BJ (cell line): ENCODE data around the gene GNL1. TPM values are rescaled to one million over a fixed set of nuclear protein-coding genes. Genes with fewer than 3 reads are reported as not detected.

Source experiments
- CTCF ChIA-PET: fragments of 350-600 bp; formaldehyde crosslinking; extraction: SDS; loops from one replicate; lab custom pipeline; 2021; ENCODE audit warnings: antibody characterized with exemption, inconsistent platforms; lab: Yijun Ruan, JAX
- POLR2A ChIA-PET: fragments of 300-600 bp; sonication (Branson Sonifier 250); formaldehyde crosslinking; extraction: SDS; loops from one replicate; lab custom pipeline; 2021; ENCODE audit warnings: antibody characterized with exemption; lab: Charles Lee
- DNase-seq: peaks from one replicate; pipeline ENCODE4 v3.0.0-alpha.2; 2011; ENCODE audit warnings: low read depth
- H3K27me3 ChIP-seq: 2 replicates; pipeline ENCODE4 v1.6.0; 2011; ENCODE audit warnings: low read length; ENCODE audit not compliant: control insufficient read depth, insufficient read depth
- H3K36me3 ChIP-seq: 2 replicates; pipeline ENCODE4 v1.5.1; 2011; ENCODE audit warnings: low read length; ENCODE audit not compliant: control insufficient read depth, insufficient read depth
- H3K4me3 ChIP-seq: 2 replicates; pipeline ENCODE4 v1.5.1; 2011; ENCODE audit warnings: low read depth, mild to moderate bottlenecking, control low read depth, low read length
- polyA plus RNA-seq: library from polyadenylated mRNA; depleted of rRNA; stranded (reverse); fragments of >200 nt; gene quantifications from 2 replicates; pipeline ENCODE4 v1.2.3, GENCODE V29; 2011
- TF ChIP-seq, protein P1 (sequence below): IDR thresholded peaks from 2 replicates; pipeline ENCODE4 v1.5.1; 2011; ENCODE audit warnings: low read depth, mild to moderate bottlenecking, control low read depth, inconsistent platforms, low read length, moderate library complexity; ENCODE audit not compliant: insufficient read depth

Gene GNL1
- polyA plus RNA-seq, 1 experiment, result 47.6 TPM

DNA sequence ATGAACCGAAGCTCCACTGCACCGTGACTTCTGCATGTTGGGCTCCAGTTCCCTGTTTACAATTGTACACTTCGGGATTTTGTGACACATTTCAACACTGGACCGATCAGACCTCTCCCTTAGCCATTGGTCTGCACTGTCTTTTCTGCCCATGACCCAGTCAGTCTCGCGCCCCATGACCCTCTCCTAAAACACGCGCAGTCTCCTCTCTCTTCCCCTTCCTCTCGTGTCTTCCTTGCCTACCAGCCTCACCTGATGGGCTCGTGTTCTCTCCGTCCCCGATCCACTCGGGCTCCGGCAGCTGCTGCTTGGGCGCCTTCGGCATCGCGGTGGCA is 14.4 kb upstream of the GNL1 start:
- TF ChIP-seq, protein P1, sequence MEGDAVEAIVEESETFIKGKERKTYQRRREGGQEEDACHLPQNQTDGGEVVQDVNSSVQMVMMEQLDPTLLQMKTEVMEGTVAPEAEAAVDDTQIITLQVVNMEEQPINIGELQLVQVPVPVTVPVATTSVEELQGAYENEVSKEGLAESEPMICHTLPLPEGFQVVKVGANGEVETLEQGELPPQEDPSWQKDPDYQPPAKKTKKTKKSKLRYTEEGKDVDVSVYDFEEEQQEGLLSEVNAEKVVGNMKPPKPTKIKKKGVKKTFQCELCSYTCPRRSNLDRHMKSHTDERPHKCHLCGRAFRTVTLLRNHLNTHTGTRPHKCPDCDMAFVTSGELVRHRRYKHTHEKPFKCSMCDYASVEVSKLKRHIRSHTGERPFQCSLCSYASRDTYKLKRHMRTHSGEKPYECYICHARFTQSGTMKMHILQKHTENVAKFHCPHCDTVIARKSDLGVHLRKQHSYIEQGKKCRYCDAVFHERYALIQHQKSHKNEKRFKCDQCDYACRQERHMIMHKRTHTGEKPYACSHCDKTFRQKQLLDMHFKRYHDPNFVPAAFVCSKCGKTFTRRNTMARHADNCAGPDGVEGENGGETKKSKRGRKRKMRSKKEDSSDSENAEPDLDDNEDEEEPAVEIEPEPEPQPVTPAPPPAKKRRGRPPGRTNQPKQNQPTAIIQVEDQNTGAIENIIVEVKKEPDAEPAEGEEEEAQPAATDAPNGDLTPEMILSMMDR, result no peak
- no peak for DNase-seq
- POLR2A ChIA-PET, result interaction anchor here (1.0 kb wide), 2 partner anchors 13 to 44 kb away, joined by 3 to 13 read pairs; partner anchors contain the start of gene PRR3

DNA sequence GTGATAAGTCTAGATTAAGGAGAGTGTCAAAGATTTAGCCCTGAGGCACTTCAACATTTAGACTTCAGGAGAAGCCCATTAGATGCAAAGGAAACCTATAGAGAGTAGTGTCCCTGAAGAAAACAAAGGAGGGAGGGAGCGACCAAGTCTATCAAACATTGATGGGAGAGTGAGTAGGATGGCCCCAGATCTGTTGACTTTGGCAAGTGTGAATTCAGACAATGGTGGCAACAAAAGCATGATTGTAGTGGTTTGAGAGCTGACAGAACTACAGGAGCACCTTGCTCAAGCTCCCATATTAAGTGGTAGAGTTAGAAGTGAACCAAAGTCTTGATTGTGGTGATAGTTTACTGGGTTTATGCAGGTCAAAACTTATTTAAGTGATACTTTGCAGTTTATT is 14.0 kb upstream of the GNL1 start:
- Histone ChIP-seq H3K4me3 (peak overlapping the region; percentile 85), H3K27me3 (no peaks in the 10 kb centered on the region), H3K36me3 (no peaks in the 10 kb centered on the region)
- no peak for DNase-seq
- TF ChIP-seq, protein P1, result no peak
- ChIA-PET POLR2A (no interaction called here), CTCF (interaction anchor here (0.7 to 1.8 kb wide), 7 partner anchors 11 to 88 kb away, joined by 3 to 6 read pairs (median 4); no protein-coding TSS in a partner anchor)

More for the DNA sequence above, 14.4 kb upstream of the GNL1 start:
- Histone ChIP-seq H3K36me3 (no peaks in the 10 kb centered on the region), H3K4me3 (peak overlapping the region; percentile 85), H3K27me3 (no peaks in the 10 kb centered on the region)
- CTCF ChIA-PET, result interaction anchor here (0.6 to 1.8 kb wide), 8 partner anchors 12 to 89 kb away, joined by 3 to 6 read pairs (median 4); partner anchors contain the start of gene GNL1

DNA sequence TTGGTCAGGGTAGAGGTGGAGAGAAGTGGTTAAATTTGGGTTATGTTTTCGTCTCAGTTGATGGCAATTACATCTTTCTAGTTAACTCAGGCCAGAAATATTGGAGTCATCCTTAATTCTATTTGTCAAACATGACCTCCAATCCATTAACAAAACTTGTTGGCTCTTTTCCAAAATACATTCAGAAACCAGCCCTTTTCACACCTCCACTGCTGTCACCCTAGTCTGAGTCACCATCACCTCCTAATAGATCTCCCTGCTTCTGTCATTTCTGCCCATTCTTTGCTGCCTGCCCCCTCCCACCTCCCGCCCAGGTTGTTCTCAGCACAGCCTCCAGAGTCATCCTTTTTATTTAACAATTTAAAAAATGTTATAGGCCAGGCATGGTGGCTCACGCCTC is 12.0 kb upstream of the GNL1 start:
- Histone ChIP-seq H3K4me3 (no peak overlapping the region), H3K27me3 (no peaks in the 10 kb centered on the region), H3K36me3 (no peaks in the 10 kb centered on the region)
- ChIA-PET POLR2A (no interaction called here), CTCF (no interaction called here)
- DNase-seq, result no peak
- TF ChIP-seq, protein P1, result no peak

DNA sequence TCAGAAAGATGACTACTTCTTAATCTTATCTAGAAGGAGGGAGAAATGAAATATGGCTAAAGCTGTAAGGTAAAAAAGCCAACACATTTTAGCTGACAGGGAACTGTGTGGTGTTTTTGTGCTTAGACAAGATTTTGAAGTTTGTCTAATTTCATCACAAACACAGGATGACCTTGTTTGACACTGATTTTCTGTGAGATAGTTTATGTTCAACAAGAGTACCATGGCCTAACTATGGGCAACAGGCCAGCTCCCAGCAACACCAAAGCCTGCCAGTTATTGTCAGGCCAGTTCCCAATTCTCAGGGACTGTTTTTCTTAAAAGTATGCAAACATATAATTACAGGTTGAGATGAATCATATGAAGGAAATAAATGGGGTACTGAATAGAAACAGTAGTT is 9.5 kb upstream of the GNL1 start:
- TF ChIP-seq, protein P1, result no peak
- CTCF ChIA-PET, result interaction anchor here (0.7 to 2.9 kb wide), 6 partner anchors 11 to 114 kb away, joined by 3 to 8 read pairs (median 4); no protein-coding TSS in a partner anchor
- Histone ChIP-seq H3K27me3 (no peaks in the 10 kb centered on the region), H3K4me3 (no peak overlapping the region), H3K36me3 (peaks cover 5% of the 10 kb centered on the region)
- POLR2A ChIA-PET, result no interaction called here
- DNase-seq, result no peak

DNA sequence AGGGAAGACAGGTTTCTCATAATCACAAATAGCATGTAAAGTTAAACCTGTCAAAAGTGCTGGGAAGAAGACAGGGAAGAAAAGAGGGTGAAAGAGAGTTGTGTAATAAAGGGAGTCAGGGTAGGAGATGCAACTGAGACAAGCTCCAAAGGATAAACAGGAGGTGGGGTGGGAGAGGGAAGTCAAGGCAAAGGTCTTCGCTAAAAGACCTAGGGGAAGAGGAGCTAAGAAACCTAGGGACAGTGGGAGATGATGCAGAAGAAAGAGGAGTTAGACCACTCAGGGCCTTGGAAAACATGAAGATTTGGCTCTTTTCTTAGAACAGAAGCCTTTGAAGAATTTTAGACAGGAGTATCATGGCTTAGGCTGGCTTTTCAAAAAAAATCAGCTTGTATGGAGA is 7.8 kb upstream of the GNL1 start:
- Histone ChIP-seq H3K36me3 (peaks cover 5% of the 10 kb centered on the region), H3K27me3 (no peaks in the 10 kb centered on the region), H3K4me3 (no peak overlapping the region)
- POLR2A ChIA-PET, result no interaction called here
- CTCF ChIA-PET, result interaction anchor here (0.9 to 1.0 kb wide), 2 partner anchors 17 to 20 kb away, joined by 3 read pairs; no protein-coding TSS in a partner anchor
- DNase-seq, result no peak
- TF ChIP-seq, protein P1, result no peak
